ENCODE data around the gene MAP2K2.
A peak's percentile ranks its signal among the peaks of the same experiment; 100 is the strongest.
"Not testable (repeated sequence)": the region's sequence is repeated elsewhere in the genome, so short reads cannot be mapped to it uniquely, and the experiment has no call there.

The MAP2K2 gene

GRCh38 chr19:4123615-4124568 lies at the start of gene MAP2K2:
Gene MAP2K2 (minus strand): TSS chr19:4124122. CDS start chr19:4123875, 247 bp downstream.
- DNase-seq (ENCODE audit: low spot score): peak; percentile 97

GRCh38 chr19:4172861-4173473 lies 49.0 kb upstream of the MAP2K2 start:
- DNase-seq (ENCODE audit: low spot score): peak; percentile 82

DNA sequence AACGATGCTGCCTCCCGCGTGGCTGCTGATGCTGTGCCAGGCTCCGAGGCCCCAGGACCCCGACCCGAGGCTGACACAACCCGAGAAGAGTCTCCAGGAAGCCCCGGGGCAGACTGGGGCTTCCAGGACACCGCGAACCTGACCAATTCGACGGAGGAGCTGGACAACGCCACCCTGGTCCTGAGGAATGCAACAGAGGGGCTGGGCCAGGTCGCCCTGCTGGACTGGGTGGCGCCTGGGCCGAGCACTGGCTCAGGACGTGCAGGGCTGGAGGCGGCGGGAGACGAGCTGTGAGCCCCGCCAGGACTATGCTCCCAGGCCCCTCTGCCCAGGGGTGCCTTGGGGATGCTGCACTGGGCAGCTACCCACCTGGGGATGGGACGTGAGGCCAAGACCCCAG lies 47.8 kb upstream of the MAP2K2 start:
- DNase-seq (ENCODE audit: low spot score): no peak

GRCh38 chr19:4164262-4164661 lies 40.3 kb upstream of the MAP2K2 start:
- no peak for DNase-seq (ENCODE audit: low spot score)

GRCh38 chr19:4161415-4162077 lies 37.6 kb upstream of the MAP2K2 start:
- no peak for DNase-seq (ENCODE audit: low spot score)

DNA sequence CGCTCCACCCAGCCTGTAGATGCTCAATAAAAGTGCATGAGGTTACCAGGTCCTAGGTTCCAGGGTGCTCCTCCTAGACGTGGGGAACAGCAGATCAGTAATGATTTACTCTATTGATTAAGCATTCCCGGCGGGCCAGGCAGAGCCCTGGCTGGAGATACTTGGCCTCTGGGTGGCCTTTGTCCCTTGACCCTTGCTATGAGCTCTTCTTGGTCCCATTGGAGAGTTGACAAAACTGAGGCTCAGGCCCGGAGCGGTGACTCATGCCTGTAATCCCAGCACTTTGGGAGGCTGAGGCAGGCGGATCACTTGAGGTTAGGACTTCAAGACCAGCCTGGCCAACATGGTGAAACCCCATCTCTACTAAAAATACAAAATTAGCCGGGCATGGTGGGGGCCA lies 34.0 kb upstream of the MAP2K2 start:
- DNase-seq (ENCODE audit: low spot score): not testable (repeated sequence)

- DNase-seq (ENCODE audit: low spot score): no peak
Measured at GRCh38 chr19:4157164-4157563, 33.2 kb upstream of the MAP2K2 start.

- DNase-seq (ENCODE audit: low spot score): no peak
Measured at GRCh38 chr19:4154571-4155312, 30.8 kb upstream of the MAP2K2 start.

DNA sequence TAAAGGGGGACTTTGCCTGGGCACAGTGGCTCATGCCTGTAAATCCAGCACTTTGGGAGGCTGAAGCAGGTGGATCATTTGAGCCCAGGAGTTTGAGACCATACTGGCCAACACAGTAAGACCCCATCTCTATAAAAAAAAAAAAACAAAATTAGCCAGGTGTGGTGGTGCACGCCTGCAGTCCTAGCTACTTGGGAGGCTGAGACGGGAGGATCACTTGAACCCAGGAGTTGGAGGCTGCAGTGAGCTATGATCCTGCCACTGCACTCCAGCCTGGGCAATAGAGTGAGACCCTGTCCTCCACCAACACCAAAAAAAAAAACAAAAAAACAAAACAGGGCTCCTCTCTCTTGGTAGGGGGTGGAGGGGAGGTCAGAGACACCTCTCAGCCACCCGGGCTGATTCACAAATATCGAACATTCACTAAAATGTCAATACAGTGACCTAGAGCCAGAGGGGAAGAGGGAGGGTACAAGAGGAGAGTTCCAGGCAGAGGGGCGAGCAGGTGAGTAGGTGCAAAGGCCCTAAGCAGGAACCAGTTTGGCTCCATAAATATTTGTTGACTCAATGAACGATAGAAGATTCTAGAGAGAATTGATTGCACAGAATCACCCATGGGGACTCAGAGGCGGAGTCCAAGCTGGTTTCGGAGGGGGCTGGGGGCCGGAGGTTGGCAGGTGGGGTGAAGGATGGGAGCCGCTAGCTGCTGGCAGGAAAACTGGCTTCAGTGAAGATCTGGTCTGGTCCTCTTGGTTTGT lies 28.5 kb upstream of the MAP2K2 start:
- no peak for DNase-seq (ENCODE audit: low spot score)

GRCh38 chr19:4151623-4152022 lies 27.7 kb upstream of the MAP2K2 start:
- no peak for DNase-seq (ENCODE audit: low spot score)

DNA sequence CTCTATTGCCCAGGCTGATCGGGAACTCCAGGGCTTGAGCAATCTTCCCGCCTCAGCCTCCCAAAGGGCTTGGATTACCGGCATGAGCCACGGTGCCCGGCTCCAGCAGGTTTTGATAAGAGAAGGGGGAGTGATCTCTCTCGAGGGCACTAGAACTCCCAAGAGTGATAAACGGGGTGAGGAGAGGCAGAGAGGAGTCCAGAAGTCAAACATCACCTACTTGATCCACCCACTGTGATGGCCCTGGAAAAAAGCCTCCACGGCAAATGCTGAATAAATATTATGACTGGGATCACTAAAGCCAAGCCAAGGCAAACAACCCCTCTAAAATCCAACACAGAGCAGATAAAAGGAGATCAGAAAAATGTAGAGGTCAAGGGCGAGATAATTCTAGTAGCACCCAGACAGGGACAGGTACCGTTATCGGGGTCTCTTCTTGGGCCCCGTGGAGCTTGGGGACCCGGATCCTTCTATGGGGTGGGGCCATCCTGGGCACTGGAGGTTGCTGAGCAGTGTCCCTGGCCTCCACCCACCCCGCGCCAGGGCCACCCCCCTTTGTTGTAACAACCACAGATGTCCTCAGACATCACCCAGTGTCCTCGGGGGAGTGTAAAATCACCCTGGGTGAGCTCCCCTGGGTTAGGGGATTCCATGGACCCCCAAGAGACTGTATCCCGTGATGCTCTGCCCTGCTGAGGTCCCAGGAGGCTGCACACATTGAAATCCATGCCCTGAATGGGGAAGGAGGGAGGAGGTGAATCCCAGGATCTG lies 25.8 kb upstream of the MAP2K2 start:
- DNase-seq (ENCODE audit: low spot score): no peak

- no peak for DNase-seq (ENCODE audit: low spot score)
Measured at GRCh38 chr19:4144666-4145249, 20.8 kb upstream of the MAP2K2 start.

GRCh38 chr19:4142916-4143315 lies 19.0 kb upstream of the MAP2K2 start:
- not testable (repeated sequence) for DNase-seq (ENCODE audit: low spot score)

- no peak for DNase-seq (ENCODE audit: low spot score)
Measured at GRCh38 chr19:4140237-4140711, 16.4 kb upstream of the MAP2K2 start.

DNA sequence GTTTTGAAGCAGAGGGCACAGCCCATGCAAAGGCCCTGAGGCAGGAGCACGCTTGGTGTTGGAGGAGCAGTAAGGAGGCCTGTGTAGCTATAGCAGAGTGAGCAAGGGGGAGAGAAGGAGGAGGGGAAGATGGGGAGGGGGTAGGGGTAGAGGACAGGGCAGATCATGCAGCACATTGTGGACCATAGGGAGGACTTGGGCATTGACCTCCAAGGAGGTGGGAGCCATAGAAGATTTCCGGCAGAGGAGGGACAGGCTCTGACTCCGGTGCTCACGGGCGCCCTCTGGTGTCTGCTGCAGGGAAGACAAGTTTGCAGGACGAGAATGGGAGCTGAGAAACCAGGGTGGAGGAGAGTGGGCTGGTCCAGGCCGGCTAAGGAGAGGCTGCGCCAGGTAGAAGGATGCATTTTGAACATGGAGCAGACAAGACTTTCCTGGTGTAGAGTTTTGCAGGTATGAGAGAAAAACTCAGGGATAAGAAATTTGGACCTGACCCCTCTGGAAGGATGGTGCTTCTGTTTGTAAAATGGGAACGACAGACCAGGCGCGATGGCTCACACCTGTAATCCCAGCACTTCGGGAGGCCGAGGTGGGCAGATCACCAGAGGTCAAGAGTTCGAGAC lies 15.8 kb upstream of the MAP2K2 start:
- DNase-seq (ENCODE audit: low spot score): no peak

DNA sequence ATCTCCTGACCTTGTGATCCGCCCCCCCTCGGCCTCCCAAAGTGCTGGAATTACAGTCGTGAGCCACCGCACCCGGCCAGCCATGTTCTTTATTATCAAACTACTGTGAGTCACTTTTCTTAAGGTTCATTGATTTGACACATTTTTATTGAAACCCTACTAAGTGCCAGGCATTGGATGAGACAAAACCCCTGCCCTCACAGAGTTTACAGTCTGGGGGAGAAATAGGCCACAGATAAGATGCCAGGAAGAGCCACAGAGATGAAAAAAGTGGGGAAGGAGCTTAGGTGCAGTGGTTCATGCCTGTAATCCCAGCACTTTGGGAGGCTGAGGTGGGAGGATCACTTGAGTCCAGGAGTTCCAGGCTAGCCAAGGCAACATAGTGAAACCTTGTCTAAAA lies 14.5 kb upstream of the MAP2K2 start:
- DNase-seq (ENCODE audit: low spot score): no peak

- DNase-seq (ENCODE audit: low spot score): no peak
Measured at GRCh38 chr19:4136680-4137088, 12.8 kb upstream of the MAP2K2 start.

DNA sequence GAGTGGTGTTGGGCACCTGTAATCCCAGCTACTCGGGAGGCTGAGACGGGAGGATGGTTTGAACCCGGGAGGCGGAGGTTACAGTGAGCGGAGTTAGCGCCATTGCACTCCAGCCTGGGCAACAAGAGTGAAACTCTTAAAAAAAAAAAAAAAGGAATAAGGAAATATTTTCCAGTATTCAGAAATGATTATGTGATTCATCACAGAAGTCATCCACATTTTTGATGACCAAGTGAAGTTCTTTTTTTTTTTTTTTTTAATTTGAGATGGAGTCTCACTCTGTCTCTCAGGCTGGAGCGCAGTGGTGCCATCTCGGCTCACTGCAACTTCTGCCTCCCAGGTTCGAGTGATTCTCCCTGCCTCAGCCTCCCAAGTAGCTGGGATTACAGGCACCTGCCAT lies 11.5 kb upstream of the MAP2K2 start:
- not testable (repeated sequence) for DNase-seq (ENCODE audit: low spot score)

DNA sequence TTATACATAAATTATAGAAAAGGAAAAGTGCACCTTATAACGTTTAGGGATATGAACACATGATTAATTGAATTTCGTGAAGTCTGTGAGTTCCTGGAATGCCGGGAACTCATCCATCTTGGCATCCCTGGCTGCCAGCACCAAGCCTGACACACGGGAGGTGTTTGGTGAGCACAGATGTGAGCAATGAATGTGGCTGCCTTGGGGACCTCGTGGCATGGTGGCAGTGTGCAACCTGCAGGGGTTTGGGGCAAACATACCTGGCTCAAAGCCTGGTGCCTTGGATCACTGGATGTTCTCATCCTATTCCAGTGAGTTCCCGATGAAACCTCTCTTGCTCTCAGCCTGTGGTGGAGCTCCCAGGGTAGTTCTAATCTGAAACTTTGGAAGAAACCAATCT lies 10.4 kb upstream of the MAP2K2 start:
- no peak for DNase-seq (ENCODE audit: low spot score)
